GM21447 (cell line): ENCODE measurements around the gene GRM8.
A peak's percentile ranks its signal among the peaks of the same experiment; 100 is the strongest.

ENCODE experiments used
- ATAC-seq: cut with Tn5 transposase; IDR thresholded peaks from one replicate; pipeline ENCODE4 v1.9.1; 2021; ENCODE audit not compliant: unreplicated experiment

GRM8 gene

GRCh38 chr7:127151379-127151778 lies 101.4 kb downstream of the GRM8 start:
- no peak for ATAC-seq

DNA sequence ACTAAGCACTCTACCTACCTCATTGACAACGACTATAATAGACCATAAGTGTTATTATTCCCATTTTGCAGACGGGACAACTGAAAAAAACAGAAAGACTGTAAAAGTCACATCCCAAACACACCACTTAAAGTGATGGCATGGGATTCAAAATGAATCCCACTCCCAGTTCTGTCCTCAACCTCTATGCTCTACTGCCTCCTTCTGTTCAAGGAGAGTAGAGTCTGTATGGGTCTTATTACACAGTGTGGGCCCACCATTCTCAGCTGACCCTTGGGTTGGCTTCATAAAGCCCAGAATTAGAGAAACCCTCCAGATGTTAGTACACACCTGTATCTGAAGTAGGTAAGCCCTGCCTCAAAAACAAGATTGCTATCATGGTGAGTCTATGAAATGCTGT lies 102.2 kb downstream of the GRM8 start:
- no peak for ATAC-seq

GRCh38 chr7:127146746-127147536 lies 105.8 kb downstream of the GRM8 start:
- ATAC-seq, result no peak

- ATAC-seq, result no peak
Measured at GRCh38 chr7:127137146-127137545, 115.6 kb downstream of the GRM8 start.

DNA sequence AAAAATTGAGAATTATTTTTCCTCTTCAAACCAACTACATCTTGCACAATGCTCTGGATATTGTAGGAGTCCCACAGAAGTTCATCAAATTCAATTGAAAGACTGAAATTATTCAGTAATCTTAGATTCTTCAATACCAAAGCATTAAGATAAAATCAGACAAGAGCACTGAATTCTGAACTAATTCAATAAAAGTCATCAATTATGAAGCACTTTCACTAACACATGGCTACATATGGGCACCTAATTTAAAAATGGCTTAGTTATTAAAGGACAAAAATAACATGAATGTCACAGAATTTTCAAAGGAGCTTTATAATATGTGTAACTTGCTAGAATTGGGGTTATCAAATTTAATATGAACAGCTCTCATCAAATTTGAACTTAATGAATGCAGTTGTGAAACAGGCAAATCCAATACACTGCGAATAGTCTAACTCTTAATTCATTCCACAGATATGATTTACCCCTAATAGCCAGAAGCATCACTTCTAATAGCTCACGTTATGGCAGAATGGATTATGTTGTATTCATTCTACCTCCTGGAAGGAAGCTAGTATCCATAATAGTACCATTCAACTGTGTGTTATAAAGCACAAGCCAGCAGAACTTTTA lies 116.8 kb downstream of the GRM8 start:
- no peak for ATAC-seq

- ATAC-seq, result no peak
Measured at GRCh38 chr7:127123220-127123619, 129.5 kb downstream of the GRM8 start.

- ATAC-seq, result no peak
Measured at GRCh38 chr7:127119517-127119916, 133.2 kb downstream of the GRM8 start.

DNA sequence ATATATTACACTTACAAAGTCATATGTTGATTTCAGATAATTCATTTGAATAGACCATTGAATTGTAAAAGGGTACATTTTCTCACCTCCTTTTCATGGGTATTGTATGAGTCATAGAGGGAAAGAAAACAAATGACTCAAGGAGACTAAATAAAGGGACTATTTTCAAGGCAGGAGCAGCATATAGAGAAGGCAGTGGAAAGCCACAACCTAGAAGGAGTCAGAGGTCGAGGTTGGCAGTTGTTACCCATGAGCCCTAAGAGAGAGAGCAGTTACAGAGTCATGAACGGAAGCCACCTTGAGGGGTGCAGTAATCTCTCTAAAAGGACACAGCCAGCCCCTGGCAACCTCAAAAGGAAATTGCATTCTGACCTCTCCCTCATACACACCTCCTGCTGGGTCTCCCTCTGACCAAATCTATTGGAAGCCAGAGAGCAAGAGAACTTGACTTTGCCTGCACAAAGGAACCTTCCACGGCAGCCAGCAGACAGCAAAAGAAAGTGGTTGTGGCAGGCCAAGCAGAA lies 137.9 kb downstream of the GRM8 start:
- no peak for ATAC-seq

GRCh38 chr7:127107601-127108007 lies 145.1 kb downstream of the GRM8 start:
- peak; percentile 74 for ATAC-seq

DNA sequence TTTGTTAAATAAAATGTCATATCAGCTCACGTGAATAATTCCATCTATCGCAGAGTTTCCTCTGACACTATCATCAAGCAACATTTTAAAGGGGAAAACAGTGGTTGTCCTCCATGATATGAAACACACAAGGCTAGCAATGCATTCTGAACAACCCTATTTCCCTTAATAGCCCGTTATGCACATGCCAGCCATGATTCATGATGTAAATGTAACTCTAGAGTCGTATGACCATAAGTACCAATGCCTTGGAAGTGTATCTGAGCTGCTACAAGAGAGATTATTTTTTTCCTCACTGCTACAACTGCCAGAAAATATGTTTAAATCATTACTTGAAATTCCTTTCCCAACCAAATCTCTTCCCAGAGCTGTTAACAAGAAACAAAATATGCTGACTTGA lies 159.4 kb downstream of the GRM8 start:
- ATAC-seq, result no peak

- ATAC-seq, result no peak
Measured at GRCh38 chr7:127091620-127092019, 161.1 kb downstream of the GRM8 start.

DNA sequence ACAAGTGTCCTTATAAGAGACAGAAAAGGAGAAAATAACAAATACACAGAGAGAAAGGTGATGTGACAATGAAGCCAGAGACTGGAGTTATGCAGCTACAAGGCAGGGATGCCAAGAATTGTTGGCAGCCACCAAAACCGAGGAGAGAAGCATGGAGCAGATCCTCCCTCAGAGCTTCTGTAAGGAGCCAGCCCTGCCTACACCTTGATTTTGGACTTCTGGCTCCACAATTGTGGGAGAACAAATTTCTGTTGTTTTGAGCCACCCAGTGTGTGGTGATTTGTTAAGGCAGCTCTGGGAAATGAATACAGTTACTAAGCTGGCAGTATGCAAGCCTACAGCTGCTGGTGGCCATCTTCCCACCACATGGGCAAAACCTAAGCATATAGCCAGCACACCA lies 163.6 kb downstream of the GRM8 start:
- no peak for ATAC-seq

- no peak for ATAC-seq
Measured at GRCh38 chr7:127081539-127081938, 171.2 kb downstream of the GRM8 start.

DNA sequence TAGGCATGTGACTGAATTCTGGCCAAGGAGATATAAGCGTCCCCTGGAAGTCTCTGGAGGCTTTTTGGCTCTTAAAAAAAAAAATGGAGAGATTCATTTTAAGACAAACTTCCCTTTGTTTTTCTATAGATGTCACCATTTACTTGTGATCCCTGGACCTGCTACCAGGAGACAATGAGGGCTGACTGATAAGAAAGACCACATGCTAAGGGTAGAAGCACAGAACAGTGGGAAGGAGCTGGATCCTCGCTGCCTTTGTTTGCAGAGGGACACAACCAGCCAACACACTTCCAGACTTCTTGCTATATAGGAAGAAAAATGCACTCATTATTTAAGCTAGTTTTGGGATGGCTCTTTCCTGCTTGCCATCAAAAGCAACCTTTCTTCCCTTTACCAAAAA lies 172.2 kb downstream of the GRM8 start:
- ATAC-seq, result no peak

DNA sequence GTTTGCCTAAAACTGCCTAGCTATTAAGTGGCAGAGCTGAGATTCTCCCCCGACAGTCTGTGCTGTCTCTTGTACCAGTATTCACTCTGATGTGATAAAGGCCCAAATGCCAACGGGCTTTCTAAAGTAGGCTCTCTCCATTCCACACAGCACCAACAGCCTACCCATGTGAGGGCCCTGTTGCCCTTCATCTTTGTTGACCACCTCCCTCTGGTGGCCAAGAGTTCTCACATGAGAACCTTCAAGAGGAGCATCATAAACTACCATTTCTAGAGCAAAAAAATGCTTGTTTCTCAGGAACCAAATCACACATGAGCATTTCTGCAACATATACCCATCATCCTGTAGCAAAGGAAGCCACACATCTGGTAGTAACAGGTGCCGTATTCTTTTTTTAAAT lies 185.8 kb downstream of the GRM8 start:
- no peak for ATAC-seq

GRCh38 chr7:127059475-127059874 lies 193.3 kb downstream of the GRM8 start:
- ATAC-seq, result no peak

GRCh38 chr7:127057918-127058317 lies 194.8 kb downstream of the GRM8 start:
- ATAC-seq, result no peak

DNA sequence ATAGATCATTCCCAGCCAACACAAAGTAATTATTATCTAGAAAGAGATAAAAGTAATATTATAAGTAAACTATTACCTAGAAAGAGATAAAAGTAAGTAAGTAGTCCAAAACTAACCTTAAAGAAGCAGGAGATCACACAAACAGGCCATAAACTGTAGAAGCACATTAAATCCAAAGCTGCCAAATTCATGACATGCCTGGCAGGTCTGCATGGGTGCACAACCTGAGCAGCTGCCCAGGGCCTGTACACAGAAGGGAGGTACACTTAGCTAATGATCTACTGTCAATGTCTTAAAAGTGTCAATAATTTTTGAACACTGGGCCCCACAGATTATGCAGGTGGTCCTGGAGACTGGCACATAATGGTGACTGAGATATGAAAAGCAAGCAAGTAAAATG lies 196.5 kb downstream of the GRM8 start:
- no peak for ATAC-seq

DNA sequence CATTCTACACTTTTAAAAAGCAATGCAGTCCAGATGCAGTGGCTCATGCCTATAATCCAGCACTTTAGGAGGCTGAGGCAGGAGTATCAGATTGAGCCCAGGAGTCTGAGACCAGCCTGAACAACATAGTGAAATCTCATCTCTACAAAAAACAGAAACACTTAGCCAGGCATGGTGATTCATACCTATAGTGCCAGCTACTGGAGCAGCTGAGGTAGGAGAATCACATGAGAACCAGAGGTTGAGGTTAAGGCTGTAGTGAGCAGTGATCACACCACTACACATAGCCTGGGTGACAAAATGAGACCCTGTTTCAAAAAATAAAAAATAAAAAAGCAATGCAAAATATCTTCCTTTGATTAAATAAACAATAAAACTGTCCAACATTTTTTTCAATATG lies 205.2 kb downstream of the GRM8 start:
- no peak for ATAC-seq

DNA sequence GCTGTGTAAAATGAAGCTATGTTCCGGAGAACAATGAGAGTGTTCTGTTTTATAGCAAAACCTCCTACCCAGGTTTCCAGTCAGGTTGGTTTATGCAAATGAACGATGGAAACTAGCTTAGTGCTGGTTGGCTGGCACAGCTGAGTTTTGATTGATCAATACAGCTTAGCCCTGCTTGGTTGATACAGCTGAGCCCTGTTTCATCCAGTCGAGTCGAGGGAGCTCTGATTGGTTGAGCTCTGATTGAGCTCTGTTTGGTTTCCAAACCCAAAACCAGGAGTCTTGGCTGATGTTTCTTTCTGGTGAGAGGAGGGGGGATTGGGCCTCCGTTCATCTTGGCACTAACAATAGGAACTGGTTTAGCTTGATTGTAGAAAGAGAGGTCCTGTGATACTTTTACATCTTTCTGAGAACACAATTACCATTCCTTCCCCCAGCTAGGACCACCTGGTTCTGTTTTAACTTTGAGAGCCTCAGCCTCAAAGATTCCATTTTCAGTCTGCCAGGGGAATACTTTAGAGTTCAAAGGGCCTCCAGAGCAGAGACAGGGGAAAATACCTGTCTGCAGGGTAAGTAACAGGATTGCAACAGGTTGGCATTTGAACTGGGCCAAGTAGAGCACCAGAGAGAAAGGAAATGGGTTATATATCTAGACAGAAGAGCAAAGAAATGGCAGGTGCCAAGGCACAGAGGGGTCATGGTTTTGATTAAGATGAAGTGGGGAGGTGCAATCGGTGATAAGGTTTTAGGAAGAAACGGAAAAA lies 210.9 kb downstream of the GRM8 start:
- no peak for ATAC-seq

GRCh38 chr7:127040042-127040441 lies 212.7 kb downstream of the GRM8 start:
- no peak for ATAC-seq

- no peak for ATAC-seq
Measured at GRCh38 chr7:127039541-127039940, 213.2 kb downstream of the GRM8 start.
